GM06990 (cell line): Measurements from ENCODE around the gene NR1D1.

Source experiments
- DNase-seq: peaks from one replicate; pipeline ENCODE4 v3.0.0-alpha.2; 2011; ENCODE audit not compliant: insufficient read length; ENCODE audit errors: extremely low read depth
- H3K27me3 ChIP-seq: replicated peaks from 2 replicates; pipeline ENCODE4 v1.6.0; 2011; ENCODE audit warnings: low read length; ENCODE audit not compliant: control insufficient read depth, insufficient read depth
- H3K36me3 ChIP-seq: 2 replicates; pipeline ENCODE4 v1.5.1; 2011; ENCODE audit warnings: low read length; ENCODE audit not compliant: control insufficient read depth, insufficient read depth
- H3K4me3 ChIP-seq: replicated peaks from 2 replicates; pipeline ENCODE4 v1.5.1; 2011; ENCODE audit warnings: low read depth, mild to moderate bottlenecking, control low read depth, low read length
- CTCF ChIP-seq: IDR thresholded peaks from 2 replicates; pipeline ENCODE4 v1.5.1; 2011; ENCODE audit warnings: low read length, control low read depth, mild to moderate bottlenecking, inconsistent platforms; ENCODE audit not compliant: insufficient read depth, poor library complexity, severe bottlenecking

NR1D1 gene

GRCh38 chr17:40068917-40069750, 31.3 kb downstream of the NR1D1 start:
- H3K36me3 ChIP-seq = no peaks in the 10 kb centered on the region
- TF ChIP-seq CTCF = no peak
- DNase-seq = peak; percentile 42
- H3K27me3 ChIP-seq = no peaks in the 10 kb centered on the region; the same call in 1 of the 2 replicates
- peak overlapping the region; percentile 26 for H3K4me3 ChIP-seq

GRCh38 chr17:40068584-40068916, 31.8 kb downstream of the NR1D1 start:
- peaks cover 3% of the 10 kb centered on the region; the same call in 1 of the 2 replicates for H3K27me3 ChIP-seq
- no peak for TF ChIP-seq CTCF
- H3K36me3 ChIP-seq = no peaks in the 10 kb centered on the region
- no peak for DNase-seq
- H3K4me3 ChIP-seq = peak overlapping the region; percentile 26

GRCh38 chr17:40068129-40068581, 32.2 kb downstream of the NR1D1 start:
- no peak overlapping the region for H3K4me3 ChIP-seq
- no peak for TF ChIP-seq CTCF
- DNase-seq = no peak
- peaks cover 3% of the 10 kb centered on the region; the same call in 1 of the 2 replicates for H3K27me3 ChIP-seq
- no peaks in the 10 kb centered on the region for H3K36me3 ChIP-seq

- Histone ChIP-seq H3K4me3 (no peak overlapping the region), H3K36me3 (no peaks in the 10 kb centered on the region), H3K27me3 (peaks cover 3% of the 10 kb centered on the region; the same call in 1 of the 2 replicates)
- TF ChIP-seq CTCF = no peak
- DNase-seq = no peak
These were observed 32.7 kb downstream of the NR1D1 start for GRCh38 chr17:40067710-40068109.

- TF ChIP-seq CTCF = no peak
- no peak overlapping the region for H3K4me3 ChIP-seq
- no peak for DNase-seq
- H3K27me3 ChIP-seq = peaks cover 3% of the 10 kb centered on the region; the same call in 1 of the 2 replicates
- no peaks in the 10 kb centered on the region for H3K36me3 ChIP-seq
These were observed 34.4 kb downstream of the NR1D1 start for GRCh38 chr17:40065769-40066510.
